Fibroblast of lung (primary cell): ENCODE measurements around the gene PAM16. TPM values are rescaled to one million over a fixed set of nuclear protein-coding genes. Genes with fewer than 3 reads are reported as not detected.

ENCODE experiments used
- DNase-seq, 2 donors: peaks; one replicate each; pipeline versions ENCODE4 v3.0.0 to v3.0.0-alpha.2; 2010; ENCODE audit warnings: low read depth in 2 of 2
- H2AFZ ChIP-seq: 2 replicates; pipeline ENCODE4 v1.5.1; 2012; ENCODE audit warnings: low read length, control low read depth, inconsistent platforms
- H3K27ac ChIP-seq: 2 replicates; pipeline ENCODE4 v1.5.1; 2011; ENCODE audit warnings: low read length, control low read depth; ENCODE audit not compliant: insufficient read depth
- H3K27me3 ChIP-seq: 2 replicates; pipeline ENCODE4 v1.5.1; 2011; ENCODE audit warnings: mild to moderate bottlenecking, low read length; ENCODE audit not compliant: control insufficient read depth, insufficient read depth
- H3K36me3 ChIP-seq: 2 replicates; pipeline ENCODE4 v1.5.1; 2011; ENCODE audit warnings: low read length; ENCODE audit not compliant: control insufficient read depth, insufficient read depth
- H3K4me1 ChIP-seq: 2 replicates; pipeline ENCODE4 v1.5.1; 2011; ENCODE audit warnings: low read length; ENCODE audit not compliant: control insufficient read depth, insufficient read depth; ENCODE audit errors: extremely low read depth
- H3K4me2 ChIP-seq: 2 replicates; pipeline ENCODE4 v1.5.1; 2011; ENCODE audit warnings: low read length, control low read depth; ENCODE audit not compliant: insufficient read depth; ENCODE audit errors: extremely low read depth
- H3K4me3 ChIP-seq, 4 experiments: fragments of 200-600 bp in 1 of 4; sonication (generic) in 1 of 4; replicated peaks in 1 of 4; 2 replicates each; pipeline ENCODE4 v1.5.1; 2011 to 2016; ENCODE audit warnings: low read length in 4 of 4, low read depth in 3 of 4, mild to moderate bottlenecking in 3 of 4, control low read depth in 2 of 4, inconsistent platforms in 1 of 4, mixed read lengths in 1 of 4; ENCODE audit not compliant: insufficient read depth in 1 of 4; ENCODE audit errors: control extremely low read depth in 1 of 4
- H3K79me2 ChIP-seq: 2 replicates; pipeline ENCODE4 v1.5.1; 2012; ENCODE audit warnings: mild to moderate bottlenecking, low read length, inconsistent platforms; ENCODE audit not compliant: control insufficient read depth, insufficient read depth
- H3K9ac ChIP-seq: 2 replicates; pipeline ENCODE4 v1.5.1; 2011; ENCODE audit warnings: mild to moderate bottlenecking, low read length, control low read depth; ENCODE audit not compliant: insufficient read depth
- H3K9me3 ChIP-seq: 2 replicates; pipeline ENCODE4 v1.5.1; 2012; ENCODE audit warnings: low read depth, low read length; ENCODE audit not compliant: control insufficient read depth, insufficient read depth
- H4K20me1 ChIP-seq: 2 replicates; pipeline ENCODE4 v1.5.1; 2011; ENCODE audit warnings: low read length; ENCODE audit not compliant: control insufficient read depth, insufficient read depth; ENCODE audit errors: extremely low read depth
- CTCF ChIP-seq, 2 donors: IDR thresholded peaks in 1 of 2; conservative IDR thresholded peaks in 1 of 2; 1 replicate in 1 of 2; 2 replicates in 1 of 2; pipeline ENCODE4 v1.5.1; 2011 to 2012; ENCODE audit warnings: low read length in 2 of 2, control low read depth in 1 of 2, inconsistent platforms in 1 of 2, low read depth in 1 of 2, mild to moderate bottlenecking in 1 of 2
- EZH2 ChIP-seq: IDR thresholded peaks from 2 replicates; pipeline ENCODE4 v1.5.1; 2012; ENCODE audit warnings: low read length, control low read depth, mild to moderate bottlenecking; ENCODE audit errors: missing control alignments
- polyA minus RNA-seq: library from RNA; depleted of rRNA, polyadenylated mRNA; stranded (reverse); fragments of >200 nt; gene quantifications from 2 replicates; pipeline ENCODE4 v1.2.3, GENCODE V29; 2011; ENCODE audit warnings: low replicate concordance
- polyA plus RNA-seq, 2 donors: library from polyadenylated mRNA; depleted of rRNA in 1 of 2; stranded (reverse) in 1 of 2; unstranded in 1 of 2; fragments of >200 nt; gene quantifications; 2 replicates each; pipeline ENCODE4 v1.2.1, GENCODE V29; 2011 to 2012; ENCODE audit warnings: missing spikeins in 1 of 2
- total RNA-seq: library from RNA; depleted of rRNA; stranded (reverse); fragments of >200 nt; gene quantifications from 2 replicates; pipeline ENCODE4 v1.2.1, GENCODE V29; 2014

Gene PAM16
- total RNA-seq = 24.4 and 34.3 TPM in 2 replicates
- 14.8 and 19.9 TPM in 2 replicates for polyA plus RNA-seq
- 28.6 and 37.1 TPM in 2 replicates for polyA plus RNA-seq (2012)
- polyA minus RNA-seq = 9.2 and 9.5 TPM in 2 replicates

GRCh38 chr16:4350787-4351659 lies at the start of gene PAM16:
TSS of gene PAM16 (minus strand) at chr16:4351321. CDS start at chr16:4351234, 87 bp downstream.
- Histone ChIP-seq H3K9ac (peak within 1 kb of the TSS; percentile 82), H3K27ac (peak within 1 kb of the TSS; percentile 83), H3K4me1 (peaks cover 4% of the 10 kb centered on the region), H3K4me3 (peak within 1 kb of the TSS; percentile 68 to 97 (median 84)), H3K27me3 (no peaks in the 10 kb centered on the region), H2AFZ (peak within 1 kb of the TSS; percentile 63), H3K9me3 (no peaks in the 10 kb centered on the region), H4K20me1 (no peaks in the 10 kb centered on the region), H3K36me3 (peaks cover 2% of the 10 kb centered on the region), H3K79me2 (peaks cover 37% of the 10 kb centered on the region), H3K4me2 (peak within 1 kb of the TSS; percentile 88)
- TF ChIP-seq CTCF (conservative IDR thresholded peaks at IDR 0.05 in 1 of 2, IDR thresholded peaks at IDR 0.05 in 1 of 2; ENCODE audit: low read depth in 1 of 2, low read length in 2 of 2) (no peak), EZH2 (no peak)
- peak; percentile 87 to 93 for DNase-seq

GRCh38 chr16:4399001-4399730 lies 48.0 kb upstream of the PAM16 start:
- Histone ChIP-seq H3K36me3 (peaks cover 10% of the 10 kb centered on the region), H4K20me1 (no peaks in the 10 kb centered on the region), H3K9ac (no peak overlapping the region), H3K4me1 (no peaks in the 10 kb centered on the region), H3K4me3 (no peak overlapping the region), H2AFZ (no peak overlapping the region), H3K9me3 (no peaks in the 10 kb centered on the region), H3K4me2 (no peak overlapping the region), H3K27me3 (no peaks in the 10 kb centered on the region), H3K27ac (no peak overlapping the region), H3K79me2 (no peaks in the 10 kb centered on the region)
- TF ChIP-seq CTCF (conservative IDR thresholded peaks at IDR 0.05 in 1 of 2, IDR thresholded peaks at IDR 0.05 in 1 of 2; ENCODE audit: low read depth in 1 of 2, low read length in 2 of 2) = no peak
- no peak for TF ChIP-seq EZH2
- no peak for DNase-seq
